ENCODE data around the gene ZNF433. TPM values are rescaled to one million over a fixed set of nuclear protein-coding genes. Genes with fewer than 3 reads are reported as not detected.
"Not testable (repeated sequence)": the region's sequence is repeated elsewhere in the genome, so short reads cannot be mapped to it uniquely, and the experiment has no call there.

The ZNF433 gene
- total RNA-seq, 1 donor from 2014 or later: 5.5 TPM

DNA sequence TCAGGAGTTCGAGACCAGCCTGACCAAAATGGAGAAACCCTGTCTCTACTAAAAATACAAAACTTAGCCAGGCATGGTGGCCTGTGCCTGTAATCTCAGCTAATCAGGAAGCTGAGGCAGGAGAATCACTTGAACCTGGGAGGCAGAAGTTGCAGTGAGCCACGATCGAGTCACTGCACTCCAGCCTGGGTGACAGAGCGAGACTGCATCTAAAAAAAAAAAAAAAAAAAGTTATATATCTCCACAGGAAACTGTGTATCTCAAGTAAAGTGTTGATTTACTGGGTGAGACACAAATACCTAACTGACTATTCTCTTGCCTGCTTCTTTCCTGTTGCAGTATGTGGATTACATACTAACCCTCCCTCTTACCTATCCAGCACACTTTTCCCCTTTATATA lies 43.6 kb downstream of the ZNF433 start:
- DNase-seq (ENCODE audit: extremely low read depth, low read depth, low spot score): not testable (repeated sequence)

GRCh38 chr19:11989112-11989456 lies 46.4 kb downstream of the ZNF433 start:
- DNase-seq (ENCODE audit: extremely low read depth, low read depth, low spot score): no peak

GRCh38 chr19:11987405-11988281 lies 47.8 kb downstream of the ZNF433 start:
- peak; percentile 23 for DNase-seq (ENCODE audit: extremely low read depth, low read depth, low spot score)

DNA sequence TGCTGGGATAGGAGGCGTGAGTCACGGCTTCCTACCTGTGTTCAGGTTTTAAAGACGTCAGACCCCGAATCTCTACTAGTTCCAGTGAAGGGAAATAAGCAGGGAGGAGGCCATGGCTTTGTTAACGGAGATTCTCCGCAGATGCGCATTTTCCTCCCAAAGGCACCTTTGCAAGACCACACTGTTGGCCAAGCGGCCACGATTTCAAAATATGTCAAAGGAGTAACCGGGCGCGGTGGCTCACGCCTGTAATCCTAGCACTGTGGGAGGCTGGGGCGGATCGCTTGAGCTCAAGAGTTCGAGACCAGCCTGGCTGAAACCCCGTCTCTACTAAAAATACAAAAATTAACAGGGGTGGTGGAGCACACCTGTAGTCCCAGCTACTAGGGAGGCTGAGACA lies 48.7 kb downstream of the ZNF433 start:
- no peak for DNase-seq (ENCODE audit: extremely low read depth, low read depth, low spot score)

DNA sequence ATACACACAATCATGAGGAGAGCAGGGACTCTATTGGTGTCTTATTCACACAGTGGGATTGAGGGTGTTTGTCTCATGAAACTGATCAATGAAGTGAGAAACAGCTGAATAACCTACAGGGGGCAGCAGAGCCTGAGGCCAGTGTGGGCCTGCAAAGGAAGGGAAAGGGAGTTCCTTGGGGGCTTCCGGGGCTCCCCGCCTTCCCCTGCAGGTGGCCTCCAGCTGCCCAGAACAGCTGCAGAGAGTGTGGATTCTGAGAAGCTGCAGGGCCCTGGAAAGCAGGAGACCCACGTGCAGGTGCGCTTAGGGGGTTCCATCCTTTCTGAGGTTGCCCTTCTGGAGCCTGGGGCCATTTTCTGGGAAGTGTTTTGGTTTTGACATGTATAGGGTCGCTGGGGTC lies 50.5 kb downstream of the ZNF433 start:
- DNase-seq (ENCODE audit: extremely low read depth, low read depth, low spot score): no peak

DNA sequence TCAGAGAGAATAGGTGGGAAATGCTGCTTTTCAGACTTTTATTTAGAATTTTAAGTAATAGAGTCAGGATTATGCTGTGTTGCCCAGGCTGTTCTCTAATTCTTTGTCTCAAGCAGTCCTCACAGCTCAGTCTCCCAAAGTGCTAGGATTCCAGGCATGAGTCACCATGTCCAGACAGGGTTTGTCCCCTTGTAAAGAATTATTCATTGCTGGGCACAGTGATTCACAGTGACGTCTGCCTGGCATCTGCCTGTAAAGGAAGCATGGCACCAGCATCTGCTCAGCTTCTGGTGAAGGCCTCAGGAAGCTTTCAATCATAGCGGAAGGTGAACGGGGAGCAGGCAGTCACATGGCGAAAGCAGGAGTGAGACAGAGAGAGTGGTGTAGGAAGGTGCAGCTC lies 53.0 kb downstream of the ZNF433 start:
- DNase-seq (ENCODE audit: extremely low read depth, low read depth, low spot score): no peak

GRCh38 chr19:11979527-11979926 lies 56.0 kb downstream of the ZNF433 start:
- no peak for DNase-seq (ENCODE audit: extremely low read depth, low read depth, low spot score)

DNA sequence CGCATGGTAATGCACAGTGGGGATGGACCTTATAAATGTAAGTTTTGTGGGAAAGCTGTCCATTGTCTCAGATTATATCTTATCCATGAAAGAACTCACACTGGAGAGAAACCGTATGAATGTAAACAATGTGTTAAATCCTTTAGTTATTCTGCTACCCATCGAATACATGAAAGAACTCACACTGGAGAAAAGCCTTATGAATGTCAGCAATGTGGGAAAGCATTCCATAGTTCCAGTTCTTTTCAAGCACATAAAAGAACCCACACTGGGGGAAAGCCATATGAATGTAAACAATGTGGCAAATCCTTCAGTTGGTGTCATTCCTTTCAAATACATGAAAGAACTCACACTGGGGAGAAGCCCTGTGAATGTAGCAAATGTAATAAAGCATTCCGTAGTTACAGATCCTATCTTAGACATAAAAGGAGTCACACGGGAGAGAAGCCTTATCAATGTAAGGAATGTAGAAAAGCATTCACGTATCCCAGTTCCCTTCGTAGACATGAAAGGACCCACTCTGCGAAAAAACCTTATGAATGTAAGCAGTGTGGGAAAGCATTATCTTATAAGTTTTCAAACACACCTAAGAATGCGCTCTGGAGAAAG lies 56.9 kb downstream of the ZNF433 start:
- no peak for DNase-seq (ENCODE audit: extremely low read depth, low read depth, low spot score)

GRCh38 chr19:11973019-11973810 lies 62.3 kb downstream of the ZNF433 start:
- DNase-seq (ENCODE audit: extremely low read depth, low read depth, low spot score): no peak

- DNase-seq (ENCODE audit: extremely low read depth, low read depth, low spot score): no peak
Observed at GRCh38 chr19:11971041-11971440, 64.4 kb downstream of the ZNF433 start.

DNA sequence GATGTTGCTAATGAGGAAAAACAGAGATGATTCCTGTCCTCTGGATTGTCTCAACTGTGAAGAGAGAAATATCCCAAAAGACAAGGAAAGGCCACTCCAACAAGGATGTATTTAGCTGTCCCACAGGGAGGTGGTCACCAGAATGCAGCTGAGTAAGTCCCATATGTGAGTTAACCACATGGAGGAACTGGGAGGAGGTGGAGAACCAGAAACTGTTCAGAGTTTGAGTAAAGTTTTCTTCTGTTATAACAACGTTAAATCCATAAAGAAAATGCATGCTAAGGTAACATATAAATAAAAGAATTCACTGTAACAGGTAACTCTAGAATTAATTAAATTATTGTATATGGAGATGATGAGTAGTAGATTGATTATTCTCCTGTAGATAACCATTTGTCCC lies 65.3 kb downstream of the ZNF433 start:
- DNase-seq (ENCODE audit: extremely low read depth, low read depth, low spot score): no peak

GRCh38 chr19:11964858-11965645 lies 70.4 kb downstream of the ZNF433 start, which contains the start of gene ZNF763:
ZNF763 (plus strand) TSS chr19:11965040; CDS start chr19:11965209, 169 bp downstream.
- no peak for DNase-seq (ENCODE audit: extremely low read depth, low read depth, low spot score)

Other genes with a start within 250 kb of the ZNF433 start
- gene ZNF491, start 237.2 kb downstream of the ZNF433 start, total RNA-seq: 1.2 and 3.1 TPM in 2 replicates
- gene ZNF440, start 221.4 kb downstream of the ZNF433 start, total RNA-seq: 5.3 and 7.8 TPM in 2 replicates
- gene ZNF439, start 187.0 kb downstream of the ZNF433 start, total RNA-seq: 2.8 and 3.3 TPM in 2 replicates
- gene ZNF69, start 147.9 kb downstream of the ZNF433 start, total RNA-seq: 10.1 and 15.2 TPM in 2 replicates
- 4.6 and 7.9 TPM in 2 replicates for gene ZNF700, start 110.6 kb downstream of the ZNF433 start, total RNA-seq
- 2.3 and 6.7 TPM in 2 replicates for gene ZNF763, start 70.6 kb downstream of the ZNF433 start, total RNA-seq
- 0.64 TPM in 1 of 2 replicates, not detected in the other for gene ZNF878, start 17.3 kb upstream of the ZNF433 start, total RNA-seq
- 2.2 and 2.3 TPM in 2 replicates for gene ZNF844, start 29.1 kb upstream of the ZNF433 start, total RNA-seq
- gene ZNF20, start 104.7 kb upstream of the ZNF433 start, total RNA-seq: 2.4 and 2.6 TPM in 2 replicates
- gene ZNF625, start 121.1 kb upstream of the ZNF433 start, total RNA-seq: 8.5 and 12.3 TPM in 2 replicates
- gene ZNF136, start 127.4 kb upstream of the ZNF433 start, total RNA-seq: 3.9 and 4.6 TPM in 2 replicates